ENCODE data around the gene ADRB2.
"Not testable (repeated sequence)": the region's sequence is repeated elsewhere in the genome, so short reads cannot be mapped to it uniquely, and the experiment has no call there.

ADRB2 gene

DNA sequence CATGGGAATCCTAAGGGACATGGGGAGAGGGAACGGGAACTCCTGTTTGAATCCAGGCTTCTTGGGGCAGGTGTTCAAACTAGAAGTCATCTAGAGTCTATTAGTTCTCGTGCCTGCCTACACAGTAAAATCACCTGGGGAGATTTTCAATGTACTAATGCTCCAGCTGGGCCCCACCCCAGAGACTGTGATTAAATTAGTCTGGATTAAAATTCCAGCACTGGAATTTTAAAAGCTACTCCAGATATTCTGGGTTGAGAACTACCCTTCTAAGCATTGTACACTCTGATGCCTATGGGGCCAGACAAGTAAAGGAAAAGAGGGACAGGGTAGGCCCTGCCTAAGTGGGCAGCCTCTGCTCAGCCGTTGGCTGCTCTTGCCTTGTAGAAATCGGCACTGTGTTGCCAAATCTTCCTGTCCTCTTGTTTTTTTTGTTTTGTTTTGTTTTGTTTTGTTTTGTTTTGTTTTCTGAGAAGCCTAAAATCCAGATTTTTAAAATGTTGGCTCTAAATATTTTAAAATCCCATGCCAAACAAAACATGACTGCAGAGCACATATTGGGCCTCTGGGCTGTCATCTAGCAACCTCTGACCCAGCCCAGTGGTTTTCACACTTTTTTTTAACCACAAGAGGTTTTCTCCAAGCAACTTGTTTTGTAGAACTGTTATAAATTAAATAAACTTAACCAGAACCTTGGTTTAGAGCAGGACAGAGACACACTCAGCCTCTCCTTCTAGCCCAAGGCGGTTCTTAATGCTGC is 29.0 kb downstream of the ADRB2 start:
- DNase-seq (ENCODE audit: low read depth in 2 of 2) = no peak

DNA sequence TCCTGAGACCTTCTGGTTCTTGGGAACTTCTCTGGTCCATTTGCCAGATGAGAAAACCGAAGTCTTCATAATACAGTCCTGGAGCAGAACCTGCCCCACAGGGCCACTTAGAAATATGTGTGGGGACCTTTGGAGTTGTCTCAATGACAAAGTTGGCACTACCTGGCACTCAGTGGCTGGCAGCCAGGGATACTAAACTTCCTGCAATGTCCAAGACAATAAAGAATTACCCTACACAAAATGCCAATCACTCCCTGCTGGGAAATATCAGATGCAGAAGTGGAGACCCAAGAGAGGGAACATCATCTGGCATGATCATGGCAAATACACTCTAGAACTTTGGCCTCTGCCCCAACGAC is 29.6 kb downstream of the ADRB2 start:
- no peak for DNase-seq (ENCODE audit: low read depth in 2 of 2)

GRCh38 chr5:148856424-148856823 is 30.0 kb downstream of the ADRB2 start:
- no peak for DNase-seq (ENCODE audit: low read depth in 2 of 2)

GRCh38 chr5:148857474-148857873 is 31.1 kb downstream of the ADRB2 start:
- no peak for DNase-seq (ENCODE audit: low read depth in 2 of 2)

GRCh38 chr5:148858106-148858505 is 31.7 kb downstream of the ADRB2 start:
- no peak for DNase-seq (ENCODE audit: low read depth in 2 of 2)

- DNase-seq (ENCODE audit: low read depth in 2 of 2) = no peak
Observed at GRCh38 chr5:148858547-148858946, 32.1 kb downstream of the ADRB2 start.

- no peak for DNase-seq (ENCODE audit: low read depth in 2 of 2)
Observed at GRCh38 chr5:148859703-148860102, 33.3 kb downstream of the ADRB2 start.

DNA sequence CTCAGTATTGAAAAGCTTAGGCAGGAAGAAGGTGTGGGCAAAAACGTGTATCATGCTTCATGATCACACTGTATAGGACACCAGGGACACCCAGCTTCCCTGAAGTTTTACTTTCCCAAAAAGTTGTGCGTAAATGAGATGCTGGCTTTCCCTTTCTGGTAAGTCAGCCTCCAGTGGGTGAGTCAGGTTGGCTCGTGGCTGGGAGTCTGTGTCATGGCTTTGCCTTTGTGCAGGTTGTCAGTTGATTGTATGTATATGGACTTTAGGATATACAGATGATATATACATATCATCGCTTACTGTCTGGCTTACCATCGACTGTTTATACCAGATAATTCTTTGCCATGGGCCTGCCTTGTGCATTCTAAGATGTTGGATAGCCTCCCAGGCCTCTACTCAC is 34.2 kb downstream of the ADRB2 start:
- no peak for DNase-seq (ENCODE audit: low read depth in 2 of 2)

DNA sequence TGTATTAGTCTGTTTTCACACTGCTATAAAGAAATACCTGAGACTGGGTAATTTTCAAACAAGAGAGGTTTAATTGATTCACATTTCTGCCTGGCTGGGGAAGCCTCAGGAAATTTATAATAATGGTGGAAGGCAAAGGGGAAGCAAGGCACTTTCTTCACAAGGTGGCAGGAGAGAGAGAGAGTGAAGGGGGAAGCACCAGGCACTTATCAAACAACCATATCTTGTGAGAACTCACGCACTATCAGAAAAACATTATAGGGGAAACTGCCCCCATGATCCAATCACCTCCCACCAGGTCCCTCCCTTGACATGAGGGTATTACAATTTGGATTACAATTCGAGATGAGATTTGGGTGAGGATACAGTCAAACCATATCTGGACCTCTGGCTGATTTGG is 34.7 kb downstream of the ADRB2 start:
- DNase-seq (ENCODE audit: low read depth in 2 of 2) = no peak

- DNase-seq (ENCODE audit: low read depth in 2 of 2) = no peak
Observed at GRCh38 chr5:148861696-148862095, 35.3 kb downstream of the ADRB2 start.

- no peak for DNase-seq (ENCODE audit: low read depth in 2 of 2)
Observed at GRCh38 chr5:148864113-148864841, 37.9 kb downstream of the ADRB2 start.

DNA sequence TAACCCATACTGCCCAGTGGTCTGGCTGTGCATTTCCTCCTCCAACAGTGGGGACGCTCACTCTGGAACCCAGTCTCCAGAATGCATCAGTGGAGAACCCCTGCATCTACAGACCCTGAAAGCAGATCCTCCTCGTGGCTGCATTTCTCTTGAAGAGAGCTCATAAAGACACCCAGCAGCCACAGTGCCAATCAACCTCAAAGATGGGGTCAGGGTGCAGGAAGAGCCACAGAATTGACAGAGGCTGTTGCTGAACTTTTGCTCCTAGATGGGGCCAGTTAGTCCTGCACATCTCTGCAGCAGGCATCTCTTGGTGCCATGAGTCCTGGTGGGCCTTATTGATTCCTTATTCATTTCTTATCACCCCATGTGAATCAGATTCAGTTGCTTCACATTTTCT is 39.6 kb downstream of the ADRB2 start:
- no peak for DNase-seq (ENCODE audit: low read depth in 2 of 2)

DNA sequence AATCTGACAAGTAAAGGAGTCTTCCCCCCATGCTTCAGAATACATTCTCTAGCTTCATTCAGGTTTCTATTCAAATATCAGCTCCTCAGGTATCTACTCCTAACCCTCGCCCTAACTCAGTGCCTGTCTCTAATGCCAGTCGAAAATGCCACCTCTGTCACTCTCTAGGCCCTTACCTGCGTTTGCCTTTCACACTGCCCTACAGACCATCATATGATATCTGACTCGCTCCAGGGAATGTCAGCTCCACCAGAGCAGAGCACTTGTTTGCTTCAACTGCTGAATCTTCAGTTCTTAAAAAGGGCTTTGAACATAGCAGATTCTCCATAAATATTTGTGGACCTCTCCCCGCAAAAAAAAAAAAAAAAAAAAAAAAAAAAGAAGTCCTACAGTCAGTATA is 46.7 kb downstream of the ADRB2 start:
- no peak for DNase-seq (ENCODE audit: low read depth in 2 of 2)

DNA sequence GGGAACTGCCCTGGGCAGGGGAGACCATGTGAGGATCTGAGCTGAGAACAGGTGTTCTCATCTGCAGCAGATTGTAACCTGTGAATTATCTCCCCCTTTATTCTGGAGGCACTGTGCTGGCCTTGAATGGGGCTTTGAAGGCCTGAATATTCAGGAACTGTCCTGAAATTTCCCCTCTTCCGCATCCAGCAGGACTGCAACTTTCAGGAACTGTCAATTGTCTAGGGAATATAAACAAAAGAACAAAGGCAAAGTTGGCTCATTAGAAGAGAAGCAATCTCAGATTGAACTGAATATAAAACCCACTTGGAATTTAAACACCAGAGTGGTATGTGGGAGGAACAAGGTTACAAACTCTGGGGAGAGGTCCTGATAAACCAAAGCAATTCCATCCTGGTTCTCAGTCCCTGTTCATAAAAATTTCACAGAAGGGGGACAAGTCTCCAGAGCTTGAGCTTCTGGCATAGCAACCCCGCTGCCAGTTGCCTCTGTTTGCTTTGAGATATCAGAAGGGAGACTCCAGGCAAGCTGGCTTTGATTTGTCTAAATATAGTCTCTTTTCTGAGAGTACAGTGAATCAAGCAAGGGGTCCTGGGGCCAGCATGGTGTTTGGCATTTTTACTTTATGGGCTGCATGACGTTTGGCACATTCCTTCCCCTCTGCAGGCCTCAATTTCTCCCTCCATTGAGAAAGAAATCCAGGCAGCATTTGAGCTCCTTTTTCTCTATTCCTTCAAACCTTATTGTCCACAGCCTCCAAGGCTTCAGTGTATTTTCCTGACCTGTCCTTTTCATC is 47.5 kb downstream of the ADRB2 start:
- DNase-seq (ENCODE audit: low read depth in 2 of 2) = no peak

GRCh38 chr5:148875205-148875875 is 48.9 kb downstream of the ADRB2 start:
- no peak for DNase-seq (ENCODE audit: low read depth in 2 of 2)

DNA sequence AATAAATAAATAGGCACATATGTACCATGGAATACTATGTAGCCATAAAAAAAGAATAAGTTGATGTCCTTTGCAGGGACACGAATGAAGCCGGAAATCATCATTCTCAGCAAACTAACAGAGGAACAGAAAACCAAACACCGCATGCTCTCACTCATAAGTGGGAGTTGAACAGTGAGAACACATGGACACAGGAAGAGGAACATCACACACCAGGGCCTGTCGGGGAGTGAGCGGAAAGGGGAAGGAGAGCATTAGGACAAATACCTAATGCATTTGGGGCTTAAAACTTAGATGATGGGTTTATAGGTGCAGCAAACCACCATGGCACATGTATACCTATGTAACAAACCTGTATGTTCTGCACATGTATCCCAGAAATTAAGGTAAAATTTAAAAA is 51.0 kb downstream of the ADRB2 start:
- not testable (repeated sequence) for DNase-seq (ENCODE audit: low read depth in 2 of 2)

Measured in stimulated activated CD8-positive, alpha-beta memory T cell treated with anti-CD3 and anti-CD28 coated beads, Interleukin-2, amount 100 ng/mL, for 48 hours (primary cell).